T-cell (primary cell): Measurements from ENCODE around the gene PCOLCE2. TPM values are rescaled to one million over a fixed set of nuclear protein-coding genes. Genes with fewer than 3 reads are reported as not detected.

Experiments used
- ATAC-seq, 4 experiments: fragments of 200-7000 bp in 3 of 4; fragments of 150-1000 bp in 1 of 4; cut with Tn5 transposase; replicated peaks in 1 of 4; 1 replicate in 3 of 4; 2 replicates in 1 of 4; pipeline ENCODE4 v1.10.0; 2021; ENCODE audit warnings: moderate library complexity in 3 of 4, mild to moderate bottlenecking in 2 of 4, moderate number of reproducible peaks in 1 of 4
- CTCF ChIA-PET, 2 donors: fragments of 300-600 bp; sonication (Branson Sonifier 250); formaldehyde crosslinking; loops; one replicate each; lab custom pipeline; 2022; ENCODE audit warnings: antibody characterized with exemption in 2 of 2; lab: Charles Lee
- POLR2A ChIA-PET, 2 donors: fragments of 300-600 bp; sonication (Branson Sonifier 250); formaldehyde crosslinking; loops; one replicate each; lab custom pipeline; 2022; ENCODE audit warnings: antibody characterized with exemption in 2 of 2; lab: Charles Lee
- DNase-seq, 35 experiments: peaks; one replicate each; pipeline versions ENCODE4 v3.0.0 to v3.0.0-alpha.2; 2013 to 2023
- H3K27ac ChIP-seq: one replicate; pipeline ENCODE4 v1.5.1; 2013; ENCODE audit warnings: low read length
- H3K27me3 ChIP-seq, 2 experiments: replicated peaks in 1 of 2; 1 replicate in 1 of 2; 2 replicates in 1 of 2; pipeline versions ENCODE4 v1.6.1 to v1.7.0; 2013; ENCODE audit warnings: low read length in 1 of 2, mixed read lengths in 1 of 2; ENCODE audit not compliant: control insufficient read depth in 2 of 2, insufficient read depth in 2 of 2; ENCODE audit errors: extremely low read depth in 1 of 2
- H3K36me3 ChIP-seq, 2 donors: 1 replicate in 1 of 2; 2 replicates in 1 of 2; pipeline versions ENCODE4 v1.6.1 to v1.7.0; 2013; ENCODE audit warnings: low read length in 1 of 2; ENCODE audit not compliant: control insufficient read depth in 2 of 2, insufficient read depth in 1 of 2; ENCODE audit errors: extremely low read depth in 1 of 2
- H3K4me1 ChIP-seq, 2 experiments: 1 replicate in 1 of 2; 2 replicates in 1 of 2; pipeline versions ENCODE4 v1.6.1 to v1.7.0; 2013; ENCODE audit warnings: low read length in 2 of 2, mixed read lengths in 1 of 2; ENCODE audit not compliant: insufficient read depth in 2 of 2, control insufficient read depth in 1 of 2; ENCODE audit errors: extremely low read depth in 1 of 2
- H3K4me3 ChIP-seq, 2 donors: 1 replicate in 1 of 2; 2 replicates in 1 of 2; pipeline versions ENCODE4 v1.5.1 to v1.7.0; 2013; ENCODE audit warnings: mild to moderate bottlenecking in 2 of 2, low read length in 1 of 2, moderate library complexity in 1 of 2; ENCODE audit not compliant: control insufficient read depth in 1 of 2; ENCODE audit errors: extremely low read depth in 1 of 2
- H3K9me3 ChIP-seq: 2 replicates; pipeline ENCODE4 v1.7.0; 2013
- H3K27ac Mint-ChIP-seq, 2 donors: one replicate each; pipeline ENCODE4 v1.8.0; 2020 to 2021; ENCODE audit warnings: mild to moderate bottlenecking in 2 of 2, mixed read lengths in 2 of 2
- H3K27me3 Mint-ChIP-seq, 2 donors: one replicate each; pipeline ENCODE4 v1.8.0; 2021 to 2022; ENCODE audit warnings: mixed read lengths in 2 of 2
- H3K36me3 Mint-ChIP-seq: one replicate; pipeline ENCODE4 v1.8.0; 2021; ENCODE audit warnings: mixed read lengths
- H3K4me1 Mint-ChIP-seq, 3 donors: one replicate each; pipeline ENCODE4 v1.8.0; 2020 to 2022; ENCODE audit warnings: mixed read lengths in 3 of 3, mild to moderate bottlenecking in 1 of 3
- H3K4me3 Mint-ChIP-seq, 3 donors: one replicate each; pipeline ENCODE4 v1.8.0; 2020 to 2022; ENCODE audit warnings: mild to moderate bottlenecking in 3 of 3, mixed read lengths in 3 of 3, moderate library complexity in 3 of 3
- H3K9me3 Mint-ChIP-seq, 3 donors: one replicate each; pipeline ENCODE4 v1.8.0; 2020 to 2022; ENCODE audit warnings: mixed read lengths in 3 of 3
- WGBS: methylation state at CpG from one replicate; pipeline ENCODE4 v1.1.5; 2013; ENCODE audit warnings: missing lambda C conversion rate; ENCODE audit not compliant: insufficient coverage; 5-methylcytosine and 5-hydroxymethylcytosine counted together
- total RNA-seq, 35 experiments: library from RNA in 6 of 35; stranded (reverse) in 6 of 35; fragments of 120-200 nt in 1 of 35; gene quantifications; one replicate each; pipeline versions ENCODE4 v1.2.1 to v1.2.4 and lab custom pipeline; 2013 to 2026

Gene PCOLCE2
- total RNA-seq, 5 donors from 2014 or later (not counting 1 experiment from before 2014, with no cell fraction given) = not detected

DNA sequence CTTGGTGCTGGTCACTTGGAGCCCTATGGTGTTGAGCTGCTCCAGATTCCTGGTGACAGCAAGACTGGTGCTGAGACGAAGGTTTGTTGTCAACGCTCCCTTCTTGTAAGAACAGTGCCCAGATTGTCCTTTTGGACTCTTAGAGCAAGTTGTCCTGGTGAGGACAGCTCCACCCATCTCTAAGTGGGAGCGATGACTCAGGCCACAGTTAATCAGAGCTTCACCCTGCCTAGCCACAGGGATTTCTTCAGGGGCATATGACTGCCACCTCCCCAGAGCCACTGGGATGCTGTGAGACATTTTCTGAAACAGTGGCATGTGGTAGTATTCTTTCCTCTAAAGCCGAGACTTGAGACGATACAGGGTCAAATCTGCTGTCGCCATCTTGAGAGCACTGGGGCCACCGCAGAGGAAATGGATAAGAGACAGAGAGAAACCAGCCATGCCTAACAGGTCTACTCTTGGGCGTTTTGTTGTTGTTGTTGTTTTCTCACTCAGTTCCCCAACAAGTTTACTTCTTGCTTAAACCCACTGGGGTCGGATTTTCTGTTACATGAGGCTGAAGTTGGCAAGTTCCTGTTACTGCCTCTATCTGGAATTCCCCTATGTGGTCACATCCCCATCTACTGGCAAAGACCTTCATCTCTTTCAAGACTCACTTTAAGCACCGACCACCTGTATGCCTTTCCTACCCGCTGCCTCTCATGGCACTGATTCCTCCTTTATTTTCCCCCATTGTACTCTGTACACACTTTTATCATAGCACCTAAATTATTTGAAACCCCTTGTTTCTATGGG, 16.0 kb upstream of the PCOLCE2 start:
- H3K36me3 Mint-ChIP-seq = no peaks in the 10 kb centered on the region
- no peak overlapping the region for H3K27ac Mint-ChIP-seq
- Histone ChIP-seq H3K4me1 (no peaks in the 10 kb centered on the region), H3K27me3 (peaks cover 0 to 12% of the 10 kb centered on the region in 2 experiments), H3K9me3 (no peaks in the 10 kb centered on the region), H3K36me3 (no peaks in the 10 kb centered on the region), H3K27ac (no peak overlapping the region), H3K4me3 (no peak overlapping the region)
- H3K4me1 Mint-ChIP-seq = peaks cover 0 to 2% (median 0%) of the 10 kb centered on the region in 3 donors
- 77% methylated on average over 6 of the region's 11 CpGs for WGBS
- ATAC-seq = no peak
- CTCF ChIA-PET = no interaction called here
- DNase-seq = peak in 1 of 35 experiments; percentile 20
- H3K9me3 Mint-ChIP-seq = no peaks in the 10 kb centered on the region
- POLR2A ChIA-PET = no interaction called here
- peaks cover 30 to 33% of the 10 kb centered on the region in 2 donors for H3K27me3 Mint-ChIP-seq
- no peak overlapping the region for H3K4me3 Mint-ChIP-seq

DNA sequence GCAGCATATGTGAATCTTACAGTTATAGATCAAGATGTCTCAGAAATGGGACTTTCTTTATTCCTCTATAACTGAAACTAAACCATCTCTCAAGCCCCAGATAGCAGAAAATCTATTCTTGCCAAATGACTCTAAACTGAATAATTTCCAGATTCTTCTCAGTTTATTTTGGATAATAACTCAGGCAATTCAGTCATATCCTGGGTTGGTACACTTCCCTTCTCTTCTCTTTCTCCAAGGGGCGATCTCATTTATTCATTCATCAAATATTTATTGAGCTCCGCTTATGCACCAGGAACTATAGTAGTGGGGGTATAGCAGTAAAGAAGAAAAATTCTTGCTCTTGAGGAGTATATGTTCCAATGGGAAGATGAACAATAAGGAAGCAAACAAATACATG, 13.5 kb upstream of the PCOLCE2 start:
- CTCF ChIA-PET = interaction anchor here in 1 of 2 donors (0.7 kb wide), 1 partner anchor 11 kb away, joined by 3 read pairs; no protein-coding TSS in a partner anchor
- DNase-seq (no peak), ATAC-seq (no peak)
- Mint-ChIP-seq H3K4me1 (peaks cover 0 to 2% (median 0%) of the 10 kb centered on the region in 3 donors), H3K27ac (no peak overlapping the region), H3K9me3 (no peaks in the 10 kb centered on the region), H3K36me3 (no peaks in the 10 kb centered on the region), H3K27me3 (peaks cover 30 to 36% of the 10 kb centered on the region in 2 donors), H3K4me3 (no peak overlapping the region)
- Histone ChIP-seq H3K36me3 (no peaks in the 10 kb centered on the region), H3K9me3 (no peaks in the 10 kb centered on the region), H3K4me3 (no peak overlapping the region), H3K27me3 (peaks cover 0 to 20% of the 10 kb centered on the region in 2 experiments), H3K27ac (no peak overlapping the region), H3K4me1 (no peaks in the 10 kb centered on the region)
- no CpG with 5 or more reads among the region's 2 CpGs for WGBS
- POLR2A ChIA-PET = no interaction called here

DNA sequence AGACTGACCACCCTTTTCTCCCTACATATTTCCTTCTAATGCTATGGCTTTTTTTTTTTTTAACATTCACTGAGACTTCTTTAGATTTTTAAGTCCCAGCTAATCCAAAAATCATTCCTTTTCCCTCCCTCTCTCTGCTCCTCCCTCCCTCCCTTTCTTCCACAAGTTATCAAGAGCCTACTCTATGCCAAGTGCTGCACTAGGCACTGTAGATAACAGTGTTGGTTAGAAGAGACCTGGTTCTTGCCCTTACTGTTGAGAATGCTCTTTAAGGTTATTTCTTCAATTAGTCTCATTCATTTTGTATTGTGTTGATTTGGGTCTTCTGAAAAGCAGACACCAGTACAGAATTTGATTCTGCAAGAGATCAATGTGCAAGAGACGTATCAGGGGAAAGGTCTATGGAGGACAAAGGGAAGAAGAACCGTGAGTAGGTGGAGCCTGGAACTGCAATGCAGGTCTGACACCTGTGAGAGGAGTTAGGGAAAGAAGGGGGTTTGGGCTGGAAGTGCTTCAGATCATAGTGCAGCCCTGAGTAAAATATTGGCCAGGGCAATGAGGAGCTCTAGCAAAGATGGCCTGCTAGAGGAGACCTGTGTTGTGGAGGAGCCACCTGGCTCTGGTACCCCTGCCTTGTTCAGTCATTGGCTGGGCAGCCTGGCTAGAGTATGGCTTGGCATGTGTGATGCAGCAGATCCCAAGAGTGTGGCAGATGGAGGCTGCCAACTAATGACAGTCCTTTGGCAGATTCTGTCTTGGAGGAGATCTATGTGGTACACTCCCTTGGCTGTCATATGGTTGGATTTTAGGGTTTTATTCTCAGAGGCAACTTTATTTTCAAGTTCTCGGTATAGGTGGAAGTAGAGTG, 9.7 kb upstream of the PCOLCE2 start:
- Histone ChIP-seq H3K4me3 (no peak overlapping the region), H3K4me1 (no peaks in the 10 kb centered on the region), H3K27ac (no peak overlapping the region), H3K36me3 (no peaks in the 10 kb centered on the region), H3K27me3 (peaks cover 0 to 20% of the 10 kb centered on the region in 2 experiments), H3K9me3 (no peaks in the 10 kb centered on the region)
- H3K36me3 Mint-ChIP-seq = no peaks in the 10 kb centered on the region
- H3K9me3 Mint-ChIP-seq = no peaks in the 10 kb centered on the region
- no peaks in the 10 kb centered on the region for H3K4me1 Mint-ChIP-seq
- WGBS = 52% methylated on average over 2 of the region's 3 CpGs
- ATAC-seq (no peak), DNase-seq (no peak)
- ChIA-PET POLR2A (no interaction called here), CTCF (no interaction called here)
- no peak overlapping the region for H3K27ac Mint-ChIP-seq
- peaks cover 18 to 27% of the 10 kb centered on the region in 2 donors for H3K27me3 Mint-ChIP-seq
- no peak overlapping the region for H3K4me3 Mint-ChIP-seq

DNA sequence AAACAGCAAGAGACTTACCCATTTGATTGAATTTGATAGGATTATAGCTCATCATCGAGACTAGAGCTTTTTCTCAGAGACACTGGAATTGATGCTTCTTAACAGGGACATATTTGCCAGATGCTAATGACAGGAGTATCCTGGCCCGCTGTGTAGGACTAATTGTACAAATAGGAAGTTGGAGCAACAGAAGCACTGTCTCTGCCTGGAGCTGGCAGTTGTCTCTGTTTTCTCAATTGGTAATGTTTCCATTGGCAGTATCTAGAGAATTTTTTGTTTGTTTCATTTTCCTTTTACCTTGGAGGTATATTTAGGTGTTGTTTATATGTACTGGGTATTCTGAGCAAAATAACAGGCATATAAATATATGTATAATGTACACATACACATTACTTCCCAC, 8.9 kb upstream of the PCOLCE2 start:
- no peaks in the 10 kb centered on the region for H3K9me3 ChIP-seq
- H3K27ac ChIP-seq = no peak overlapping the region
- ChIA-PET POLR2A (interaction anchor here in 1 of 2 donors (0.6 kb wide), 1 partner anchor 13 kb away, joined by 3 read pairs; no protein-coding TSS in a partner anchor), CTCF (interaction anchor here in 1 of 2 donors (0.5 kb wide), 1 partner anchor 902 kb away, joined by 5 read pairs; no protein-coding TSS in a partner anchor)
- DNase-seq (no peak), ATAC-seq (no peak)
- no peak overlapping the region for H3K27ac Mint-ChIP-seq
- no peaks in the 10 kb centered on the region for H3K36me3 ChIP-seq
- H3K4me3 ChIP-seq = no peak overlapping the region
- WGBS = 80% methylated on average over 1 of the region's 2 CpGs
- H3K9me3 Mint-ChIP-seq = no peaks in the 10 kb centered on the region
- no peaks in the 10 kb centered on the region for H3K4me1 ChIP-seq
- no peak overlapping the region for H3K4me3 Mint-ChIP-seq
- H3K27me3 Mint-ChIP-seq = peaks cover 16 to 23% of the 10 kb centered on the region in 2 donors
- H3K4me1 Mint-ChIP-seq = no peaks in the 10 kb centered on the region
- H3K27me3 ChIP-seq = peaks cover 0 to 22% of the 10 kb centered on the region in 2 experiments
- H3K36me3 Mint-ChIP-seq = no peaks in the 10 kb centered on the region

DNA sequence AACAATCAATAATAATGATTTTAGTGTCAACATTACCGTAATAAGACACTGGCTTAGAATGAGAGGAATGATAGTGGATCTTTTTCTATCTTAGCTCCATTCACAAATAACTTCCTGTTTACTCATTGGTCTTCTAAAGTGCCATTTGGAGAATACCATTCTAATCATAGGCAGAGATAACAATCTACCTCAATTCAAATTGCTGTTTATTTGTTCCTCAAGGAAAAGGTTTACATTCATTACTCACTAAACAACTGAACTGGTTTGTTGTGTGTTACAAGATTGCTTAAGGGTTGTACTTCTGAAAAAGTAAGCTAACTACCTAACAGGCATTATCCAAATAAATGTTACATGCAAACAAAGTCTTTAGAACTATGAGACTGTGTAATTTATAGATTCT, 8.1 kb upstream of the PCOLCE2 start:
- H3K27me3 Mint-ChIP-seq = peaks cover 16 to 25% of the 10 kb centered on the region in 2 donors
- WGBS = no CpG with 5 or more reads among the region's 1 CpG
- ChIA-PET CTCF (interaction anchor here in 1 of 2 donors (0.5 kb wide), 1 partner anchor 902 kb away, joined by 5 read pairs; no protein-coding TSS in a partner anchor), POLR2A (interaction anchor here in 1 of 2 donors (0.6 kb wide), 1 partner anchor 14 kb away, joined by 3 read pairs; no protein-coding TSS in a partner anchor)
- H3K9me3 ChIP-seq = no peaks in the 10 kb centered on the region
- H3K4me3 ChIP-seq = no peak overlapping the region
- no peak for DNase-seq
- no peaks in the 10 kb centered on the region for H3K36me3 ChIP-seq
- no peak overlapping the region for H3K27ac ChIP-seq
- no peaks in the 10 kb centered on the region for H3K4me1 ChIP-seq
- no peaks in the 10 kb centered on the region for H3K9me3 Mint-ChIP-seq
- ATAC-seq = no peak
- no peaks in the 10 kb centered on the region for H3K36me3 Mint-ChIP-seq
- H3K4me3 Mint-ChIP-seq = no peak overlapping the region
- peaks cover 0 to 25% of the 10 kb centered on the region in 2 experiments for H3K27me3 ChIP-seq
- no peak overlapping the region for H3K27ac Mint-ChIP-seq
- H3K4me1 Mint-ChIP-seq = no peaks in the 10 kb centered on the region

DNA sequence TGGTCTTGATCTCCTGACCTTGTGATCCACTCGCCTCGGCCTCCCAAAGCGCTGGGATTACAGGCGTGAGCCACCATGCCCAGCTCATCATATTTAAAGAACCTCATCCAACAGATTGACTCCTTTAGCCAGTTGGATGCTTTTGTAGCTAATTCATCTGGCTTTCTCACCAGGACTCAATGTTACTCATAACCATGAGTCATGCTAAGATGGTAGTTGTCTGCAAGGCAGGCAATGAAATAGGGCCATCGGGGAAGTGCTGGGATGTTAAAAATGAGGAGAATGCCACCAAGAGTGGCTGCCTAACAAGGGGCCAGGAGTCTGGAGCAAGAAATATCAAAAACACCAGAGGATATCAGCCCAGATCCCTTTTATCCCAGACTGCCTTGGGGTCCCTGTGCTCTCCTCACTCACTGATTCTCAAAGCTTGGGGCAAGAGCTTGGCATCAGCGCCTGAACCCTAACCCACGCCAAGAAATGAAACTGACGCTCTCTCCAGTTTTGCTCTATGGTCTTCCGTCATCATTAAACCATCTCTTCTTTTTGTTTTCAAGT, 7.4 kb upstream of the PCOLCE2 start:
- Mint-ChIP-seq H3K27ac (no peak overlapping the region), H3K27me3 (peaks cover 20 to 30% of the 10 kb centered on the region in 2 donors), H3K4me1 (no peaks in the 10 kb centered on the region), H3K36me3 (no peaks in the 10 kb centered on the region), H3K4me3 (no peak overlapping the region), H3K9me3 (no peaks in the 10 kb centered on the region)
- Histone ChIP-seq H3K9me3 (no peaks in the 10 kb centered on the region), H3K36me3 (no peaks in the 10 kb centered on the region), H3K4me1 (no peaks in the 10 kb centered on the region), H3K4me3 (no peak overlapping the region), H3K27me3 (peaks cover 0 to 25% of the 10 kb centered on the region in 2 experiments), H3K27ac (no peak overlapping the region)
- no peak for ATAC-seq
- ChIA-PET POLR2A (no interaction called here), CTCF (no interaction called here)
- DNase-seq = no peak
- WGBS = 76% methylated on average over 4 of the region's 9 CpGs
